Loucy (cell line): ENCODE data around the gene AMZ2.

Source experiments
- CTCF ChIP-seq: fragments of 200-600 bp; sonication (generic); conservative IDR thresholded peaks from 2 replicates; pipeline ENCODE4 v1.5.1; 2014; ENCODE audit warnings: mild to moderate bottlenecking, antibody characterized with exemption, low read length
- EZH2phosphoT487 ChIP-seq: fragments of 200-600 bp; IDR thresholded peaks from 2 replicates; pipeline ENCODE4 v1.6.1; 2018; ENCODE audit warnings: antibody characterized with exemption, mild to moderate bottlenecking, moderate library complexity, borderline replicate concordance

DNA sequence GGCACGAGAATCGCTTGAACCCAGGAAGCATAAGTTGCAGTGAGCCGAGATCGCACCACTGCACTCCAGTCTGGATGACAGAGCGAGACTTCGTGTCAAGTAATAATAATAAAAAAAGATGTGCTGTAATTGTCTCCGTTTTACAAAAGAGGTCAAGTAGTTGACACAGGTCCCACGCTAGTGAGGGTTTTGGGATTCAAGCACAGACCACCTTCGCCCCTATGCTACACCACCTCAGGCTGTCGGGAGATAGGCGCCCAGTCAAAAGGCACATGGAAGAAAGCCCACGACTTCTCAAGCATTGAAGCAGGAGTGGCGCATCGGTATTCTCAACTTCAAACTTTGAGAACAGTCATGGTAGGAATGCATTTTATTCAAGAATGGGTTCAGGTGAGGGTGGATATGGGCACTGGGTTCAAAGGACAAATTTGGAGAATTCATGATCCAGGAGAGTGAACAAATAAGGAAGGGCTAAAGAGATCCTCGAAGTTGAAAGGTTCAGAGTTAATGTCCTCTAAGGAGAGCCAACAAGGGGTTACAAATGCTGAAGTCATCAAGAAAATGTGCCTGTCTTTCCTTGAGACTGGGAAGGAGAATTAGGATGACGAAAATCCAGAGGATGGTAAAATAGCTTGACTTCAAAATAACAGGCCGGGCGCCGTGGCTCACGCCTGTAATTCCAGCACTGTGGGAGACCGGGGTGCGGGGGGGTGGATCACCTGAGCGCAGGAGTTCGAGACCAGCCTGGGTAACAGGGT, 1.4 kb upstream of the AMZ2 start:
- no peak for TF ChIP-seq EZH2phosphoT487
- TF ChIP-seq CTCF, result no peak
